ENCODE data around the gene ATP10A.

DNA sequence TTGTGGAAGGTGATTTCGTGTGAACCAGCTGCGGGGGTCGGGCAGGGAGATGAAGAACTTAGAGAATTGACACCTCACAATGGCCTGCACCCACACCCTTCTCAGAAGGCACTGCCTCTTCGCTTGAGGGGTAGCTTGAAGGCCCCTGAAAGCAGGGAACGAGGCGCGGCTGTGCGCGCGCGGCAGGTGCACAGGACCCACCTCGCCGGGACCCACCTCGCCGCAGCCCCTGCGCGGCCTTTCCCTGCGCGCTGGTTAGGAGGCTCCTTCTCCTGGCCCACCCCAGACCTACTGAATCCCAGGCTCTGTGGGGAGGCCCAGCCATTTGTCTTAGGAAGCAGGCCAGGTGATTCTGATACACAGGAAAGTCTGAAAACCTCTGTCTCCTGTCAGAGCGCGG lies 46.2 kb upstream of the ATP10A start:
- TF ChIP-seq POLR2A (IDR thresholded peaks at IDR 0.05; ENCODE audit: low read length) (no peak), GATA1 (IDR thresholded peaks at IDR 0.05; ENCODE audit: low read depth, low read length) (no peak)

All from erythroblast (primary cell).